HG03159 (cell line): ENCODE data around the gene RNASE12.

Source experiments
- ATAC-seq: cut with Tn5 transposase; IDR thresholded peaks from one replicate; pipeline ENCODE4 v1.9.1; 2021; ENCODE audit warnings: mild to moderate bottlenecking, moderate library complexity; ENCODE audit not compliant: unreplicated experiment

The RNASE12 gene

GRCh38 chr14:20548414-20549158, 42.6 kb downstream of the RNASE12 start:
- no peak for ATAC-seq

GRCh38 chr14:20546877-20547276, 44.3 kb downstream of the RNASE12 start:
- ATAC-seq: no peak
